ENCODE results near the gene UTP20.
"Not testable (repeated sequence)": the region's sequence is repeated elsewhere in the genome, so short reads cannot be mapped to it uniquely, and the experiment has no call there.

The UTP20 gene

DNA sequence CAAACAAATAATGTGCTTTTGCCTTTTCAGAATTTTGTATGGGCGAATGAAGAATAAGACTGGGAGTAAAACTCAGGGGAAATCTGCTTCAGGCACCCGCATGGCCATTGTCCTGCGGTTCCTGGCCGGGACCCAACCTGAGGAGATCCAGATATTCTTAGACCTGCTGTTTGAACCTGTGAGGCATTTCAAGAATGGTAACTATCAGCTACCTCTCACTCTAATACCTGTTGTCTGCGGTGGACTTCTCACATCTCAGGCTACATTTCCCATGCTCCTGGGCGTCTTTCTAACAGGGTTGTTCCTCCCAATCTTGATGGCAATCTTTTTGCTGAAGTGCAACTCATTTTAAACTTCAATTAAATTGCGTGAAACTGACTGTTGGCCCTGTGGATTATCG, 47.1 kb downstream of the UTP20 start:
- no peak for DNase-seq (ENCODE audit: low read depth in 2 of 2)

DNA sequence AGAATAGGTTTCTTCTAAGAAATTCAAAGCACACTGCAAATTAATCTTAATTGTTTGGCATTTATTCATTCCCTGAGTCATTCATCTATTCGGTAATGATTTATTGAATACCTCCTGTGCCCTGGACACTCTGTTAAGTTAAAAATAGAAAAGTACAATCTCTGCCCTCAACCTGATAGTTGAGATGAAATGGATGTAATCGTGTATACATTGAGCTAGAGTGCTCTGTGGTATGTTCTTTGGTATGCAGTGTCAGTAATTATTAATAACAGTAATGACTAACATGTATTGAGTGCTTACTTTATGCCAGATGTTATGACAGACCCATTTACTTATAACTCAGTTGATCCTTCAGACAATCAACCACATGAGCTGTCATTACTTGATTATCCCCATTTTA, 47.6 kb downstream of the UTP20 start:
- DNase-seq (ENCODE audit: low read depth in 2 of 2), result no peak

DNA sequence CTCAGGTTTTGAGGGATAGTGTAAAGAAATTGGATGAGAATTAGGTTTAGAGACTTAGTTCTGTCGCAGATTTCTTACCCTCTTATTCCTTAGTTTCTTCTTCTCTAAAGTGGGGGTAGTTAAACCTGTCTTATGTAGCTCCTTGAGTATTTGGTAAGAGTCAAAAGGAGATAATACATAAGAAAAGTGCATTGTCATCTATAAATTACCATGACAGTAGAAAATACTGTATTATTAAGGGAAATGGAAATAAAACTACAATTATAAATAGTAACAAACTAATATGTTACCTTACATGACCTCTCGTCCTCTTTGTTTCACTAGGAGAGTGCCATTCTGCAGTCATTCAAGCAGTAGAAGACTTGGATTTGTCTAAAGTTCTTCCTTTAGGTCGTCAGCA, 49.0 kb downstream of the UTP20 start:
- DNase-seq (ENCODE audit: low read depth in 2 of 2), result no peak

DNA sequence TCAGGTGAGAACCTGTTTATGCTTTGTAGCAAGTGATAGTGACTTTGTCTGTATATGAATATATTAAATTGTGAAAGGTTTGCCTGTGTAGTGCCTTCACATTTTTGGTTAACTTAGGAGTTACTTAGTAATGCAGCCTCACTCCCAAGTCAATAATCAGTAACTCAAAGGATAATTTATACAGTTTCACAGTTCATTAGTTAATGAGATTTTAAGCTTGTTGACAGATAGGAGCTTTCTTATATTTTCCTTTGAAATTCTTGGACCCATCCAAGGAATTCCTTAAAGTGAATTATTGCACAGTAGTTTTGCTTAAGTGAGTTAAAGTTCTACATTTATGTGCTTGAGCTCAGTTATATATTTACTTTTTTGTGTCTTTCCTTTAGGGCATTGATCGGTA, 50.7 kb downstream of the UTP20 start:
- DNase-seq (ENCODE audit: low read depth in 2 of 2), result no peak

DNA sequence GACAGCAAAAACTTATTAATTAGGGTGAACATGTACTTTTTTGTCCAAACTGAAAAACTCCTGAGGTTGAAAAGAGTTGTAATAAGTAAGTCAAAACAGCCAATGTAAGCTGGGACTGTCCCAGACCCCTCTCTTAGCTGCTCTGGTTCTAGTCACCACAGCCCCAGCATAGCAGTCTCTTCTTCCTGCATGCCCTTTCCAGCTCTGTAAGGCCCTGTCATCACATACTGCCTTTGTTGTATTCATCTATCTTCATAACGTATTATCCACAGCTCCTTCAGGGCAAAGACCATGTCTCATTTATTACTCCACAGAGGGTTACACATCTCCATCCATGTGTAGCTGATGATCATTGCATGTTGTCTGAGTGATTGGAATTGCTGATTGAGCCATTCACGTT, 56.5 kb downstream of the UTP20 start:
- no peak for DNase-seq (ENCODE audit: low read depth in 2 of 2)

DNA sequence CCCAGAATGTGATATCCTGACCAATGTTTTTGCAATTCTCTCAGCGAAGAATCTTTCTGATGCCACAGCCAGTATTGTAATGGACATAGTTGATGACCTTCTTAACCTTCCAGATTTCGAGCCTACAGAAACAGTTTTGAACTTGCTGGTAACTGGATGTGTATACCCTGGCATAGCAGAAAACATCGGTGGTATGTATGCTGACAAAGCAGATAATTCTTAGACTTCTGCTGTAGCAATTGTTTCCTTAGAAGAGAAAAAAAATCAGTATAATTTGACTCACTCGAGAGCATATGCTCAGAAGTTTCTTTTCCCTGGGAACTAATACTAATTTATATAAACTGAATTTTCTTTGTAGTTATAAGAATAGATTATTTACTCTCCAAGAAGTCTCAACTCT, 58.2 kb downstream of the UTP20 start:
- no peak for DNase-seq (ENCODE audit: low read depth in 2 of 2)

DNA sequence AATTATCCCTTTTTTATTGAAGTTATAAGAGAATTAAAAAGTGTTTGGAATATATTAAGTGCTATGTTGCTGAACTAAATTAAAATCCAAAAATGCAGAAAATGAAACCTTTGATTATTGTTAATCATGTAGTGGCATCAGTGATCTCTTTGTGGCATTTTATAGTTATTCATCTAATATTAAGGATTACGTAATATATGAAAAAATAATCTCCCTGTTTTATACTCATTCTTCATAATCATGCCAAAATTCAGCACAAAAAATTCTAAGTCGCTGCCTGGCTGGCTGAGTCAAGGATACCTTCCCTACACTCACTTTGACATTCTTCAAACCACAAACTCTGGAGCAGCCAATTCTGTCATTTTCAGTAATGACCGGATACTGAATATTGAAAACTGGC, 64.0 kb downstream of the UTP20 start:
- DNase-seq (ENCODE audit: low read depth in 2 of 2), result no peak

DNA sequence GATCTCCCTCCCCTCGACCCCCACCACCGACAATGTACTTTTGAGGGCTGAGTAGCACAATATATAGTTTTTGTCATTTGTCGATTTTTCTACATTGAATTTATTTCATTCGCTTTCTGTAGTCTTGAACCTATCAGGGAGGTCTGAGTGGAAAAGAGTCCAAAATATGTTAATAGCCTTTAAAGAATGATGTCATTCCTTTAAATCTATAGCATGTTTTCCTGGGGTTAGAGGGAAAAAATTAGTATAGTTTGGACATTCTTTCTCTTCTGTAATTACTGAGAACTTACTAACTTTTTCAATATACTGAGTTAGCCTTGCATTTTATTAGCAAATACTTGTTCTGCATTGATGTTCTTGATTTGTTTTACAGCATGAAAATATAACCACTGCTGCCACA, 71.8 kb downstream of the UTP20 start:
- no peak for DNase-seq (ENCODE audit: low read depth in 2 of 2)

DNA sequence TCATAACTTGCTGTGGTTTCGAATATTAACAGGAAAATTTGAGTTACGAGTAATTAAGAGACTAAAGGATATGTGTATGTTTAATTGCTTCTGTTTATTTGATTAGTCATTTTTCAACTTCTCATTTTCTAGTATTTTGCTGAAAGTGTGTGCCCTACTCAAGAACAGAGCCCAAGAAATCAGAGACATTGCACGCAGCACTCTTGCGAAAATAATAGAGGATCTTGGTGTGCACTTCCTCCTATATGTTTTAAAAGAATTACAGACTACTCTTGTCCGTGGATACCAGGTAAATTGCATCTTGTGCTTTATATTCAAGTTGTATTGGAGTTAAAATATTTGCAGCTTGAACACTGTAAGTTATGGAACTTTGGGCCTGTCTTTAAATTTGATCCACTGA, 76.9 kb downstream of the UTP20 start:
- DNase-seq (ENCODE audit: low read depth in 2 of 2), result no peak

DNA sequence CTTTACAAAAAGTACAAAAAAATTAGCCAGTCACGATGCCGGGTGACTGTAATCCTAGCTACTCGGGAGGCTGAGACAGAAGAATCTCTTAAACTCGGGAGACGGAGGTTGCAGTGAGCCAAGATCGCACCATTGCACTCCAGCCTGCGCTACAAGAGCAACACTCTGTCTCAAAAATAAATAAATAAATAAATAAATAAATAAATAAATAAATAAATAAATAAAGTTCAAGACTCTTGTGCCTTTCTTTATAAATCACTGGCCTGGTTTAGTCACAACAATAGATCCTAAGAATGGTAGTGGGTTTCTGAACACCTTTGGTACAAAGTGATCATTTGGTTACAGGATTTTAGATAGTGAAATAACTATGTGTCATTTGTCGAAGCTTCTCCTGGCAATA, 81.5 kb downstream of the UTP20 start:
- no peak for DNase-seq (ENCODE audit: low read depth in 2 of 2)

DNA sequence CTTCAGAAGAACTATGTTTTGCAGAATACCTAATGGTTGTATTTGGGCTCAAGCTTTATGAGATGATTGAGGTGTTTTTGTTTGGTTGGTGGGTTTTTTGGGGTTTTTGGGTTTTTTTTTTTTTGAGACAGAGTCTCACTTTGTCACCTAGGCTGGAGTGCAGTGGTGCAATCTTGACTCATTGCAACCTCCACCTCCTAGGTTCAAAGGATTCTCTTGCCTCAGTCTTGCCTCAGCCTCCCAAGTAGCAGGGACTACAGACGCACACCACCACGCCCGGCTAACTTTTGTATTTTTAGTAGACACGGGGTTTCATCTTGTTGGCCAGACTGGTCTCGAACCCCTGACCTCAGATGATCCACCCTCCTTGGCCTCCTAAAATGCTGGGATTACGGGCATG, 88.1 kb downstream of the UTP20 start:
- DNase-seq (ENCODE audit: low read depth in 2 of 2), result no peak

DNA sequence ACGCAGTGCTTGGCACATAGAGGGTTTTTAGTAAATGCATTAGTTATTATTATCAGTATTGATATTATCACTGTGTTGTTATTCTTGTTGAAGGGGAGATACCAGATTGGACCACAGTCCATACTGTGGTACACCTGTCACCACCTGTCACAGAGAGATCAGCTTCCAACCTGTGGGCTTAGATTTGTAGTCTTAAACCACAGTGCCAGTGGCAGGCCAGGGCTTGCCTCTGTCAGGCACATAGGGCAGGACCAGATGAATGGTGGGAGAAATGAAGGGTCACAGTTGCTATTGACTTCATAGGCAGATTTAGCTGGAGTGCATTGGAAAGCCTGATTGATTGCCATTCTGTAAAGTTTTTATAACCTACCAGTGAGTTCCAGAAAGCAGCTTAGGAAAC, 92.5 kb downstream of the UTP20 start:
- no peak for DNase-seq (ENCODE audit: low read depth in 2 of 2)

DNA sequence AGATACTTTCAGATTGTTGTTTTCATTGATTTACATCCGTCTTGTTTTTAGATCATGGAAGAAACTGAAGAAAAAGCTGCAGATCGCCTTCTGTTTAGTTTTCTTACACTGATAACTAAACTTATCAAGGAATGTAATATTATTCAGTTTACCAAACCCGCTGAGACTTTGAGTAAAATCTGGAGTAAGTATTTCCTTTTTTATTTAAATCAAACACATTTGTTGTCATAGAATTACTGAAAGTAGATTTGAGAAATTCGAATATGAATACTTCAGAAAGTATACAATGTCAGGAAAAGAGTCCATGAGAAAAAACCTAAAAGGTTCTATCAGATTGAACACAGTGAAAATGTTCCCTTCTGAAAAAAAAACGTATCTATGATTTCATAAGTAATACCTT, 95.7 kb downstream of the UTP20 start:
- no peak for DNase-seq (ENCODE audit: low read depth in 2 of 2)

DNA sequence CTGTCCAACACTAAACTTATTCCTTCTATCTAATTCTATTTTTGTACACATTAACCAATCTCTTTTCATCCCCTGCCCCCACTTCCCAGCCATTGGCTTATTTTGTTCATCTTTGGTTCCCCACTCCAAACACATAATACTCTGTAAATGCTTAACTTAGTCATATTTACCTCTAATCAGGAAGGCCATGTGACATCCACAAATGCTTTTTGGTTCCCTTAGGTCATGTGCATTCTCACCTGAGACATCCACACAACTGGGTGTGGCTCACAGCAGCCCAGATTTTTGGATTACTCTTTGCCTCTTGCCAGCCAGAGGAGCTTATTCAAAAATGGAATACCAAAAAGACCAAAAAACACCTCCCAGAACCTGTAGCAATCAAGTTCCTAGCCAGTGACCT, 99.2 kb downstream of the UTP20 start:
- no peak for DNase-seq (ENCODE audit: low read depth in 2 of 2)

DNA sequence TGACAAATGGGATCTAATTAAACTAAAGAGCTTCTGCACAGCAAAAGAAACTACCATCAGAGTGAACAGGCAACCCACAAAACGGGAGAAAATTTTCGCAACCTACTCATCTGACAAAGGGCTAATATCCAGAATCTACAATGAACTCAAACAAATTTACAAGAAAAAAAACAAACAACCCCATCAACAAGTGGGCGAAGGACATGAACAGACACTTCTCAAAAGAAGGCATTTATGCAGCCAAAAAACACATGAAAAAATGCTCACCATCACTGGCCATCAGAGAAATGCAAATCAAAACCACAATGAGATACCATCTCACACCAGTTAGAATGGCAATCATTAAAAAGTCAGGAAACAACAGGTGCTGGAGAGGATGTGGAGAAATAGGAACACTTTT, 111.3 kb downstream of the UTP20 start:
- DNase-seq (ENCODE audit: low read depth in 2 of 2), result not testable (repeated sequence)

DNA sequence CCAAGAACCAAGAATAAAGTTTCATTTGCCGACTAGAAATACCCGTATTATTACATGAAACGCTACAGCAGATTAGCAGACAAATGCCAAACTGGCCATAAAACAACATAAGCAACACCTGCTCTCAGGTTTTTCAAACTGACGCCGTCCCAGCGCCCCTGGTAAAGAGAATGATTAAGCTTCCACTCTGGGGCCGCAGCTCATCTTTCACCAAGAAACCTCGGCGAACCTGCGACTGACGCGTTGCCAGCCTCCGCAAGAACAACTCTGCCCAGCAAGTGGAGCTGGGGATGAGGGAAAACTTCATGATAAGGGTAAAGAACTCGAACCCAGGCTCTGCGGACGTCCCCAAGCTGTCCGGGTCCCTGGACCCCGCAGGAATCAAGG, 127.1 kb downstream of the UTP20 start:
- no peak for DNase-seq (ENCODE audit: low read depth in 2 of 2)

DNA sequence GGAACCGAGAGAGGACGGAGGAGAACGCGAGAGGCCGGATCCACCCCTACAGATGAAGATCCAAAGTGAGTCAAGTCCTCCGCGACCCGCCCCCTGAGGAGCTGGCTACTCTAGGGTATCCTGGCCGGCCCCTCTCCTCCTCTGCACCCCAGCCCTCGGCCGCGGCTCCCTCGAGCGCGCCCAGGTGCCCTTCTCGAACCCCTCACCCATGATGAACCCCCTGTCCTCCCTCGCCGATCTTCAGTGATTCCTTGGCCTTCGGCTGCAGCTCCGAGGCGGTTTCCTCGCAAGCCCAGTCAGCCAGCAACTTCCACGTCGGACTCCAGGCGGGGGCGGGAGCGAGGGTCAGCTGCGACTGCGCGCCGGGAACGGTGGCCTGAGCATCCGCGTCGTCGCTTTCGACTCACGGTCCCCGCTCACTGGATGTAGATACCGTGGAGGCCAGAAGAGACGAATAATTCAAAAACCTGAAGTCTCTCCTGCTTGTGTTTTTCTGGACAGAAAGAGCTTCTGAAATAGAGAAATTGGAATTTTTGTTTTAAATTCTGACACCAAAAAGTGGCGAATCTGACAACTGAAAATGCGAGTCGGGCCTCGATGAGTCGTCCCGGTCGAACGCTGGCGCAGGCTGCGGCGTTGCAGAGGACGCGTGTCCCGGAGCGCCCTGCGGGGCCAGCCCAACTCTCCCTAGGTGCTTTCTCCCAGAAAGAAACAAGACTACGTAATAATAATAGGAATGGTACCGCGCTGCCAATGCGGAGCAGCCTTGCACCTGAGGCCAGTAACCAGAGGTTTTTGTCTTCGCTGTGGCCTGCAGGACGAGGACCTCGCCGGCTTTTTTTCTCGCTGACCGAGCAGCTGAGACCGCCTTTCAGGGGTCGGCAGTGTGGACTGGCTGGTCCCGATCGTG, 127.8 kb downstream of the UTP20 start, which contains the start of gene ARL1:
ARL1 (minus strand) TSS at position 337 of the 910 bp plus-strand sequence; CDS start at position 210, 127 bp downstream.
- peak; percentile 76 to 79 for DNase-seq (ENCODE audit: low read depth in 2 of 2)

DNA sequence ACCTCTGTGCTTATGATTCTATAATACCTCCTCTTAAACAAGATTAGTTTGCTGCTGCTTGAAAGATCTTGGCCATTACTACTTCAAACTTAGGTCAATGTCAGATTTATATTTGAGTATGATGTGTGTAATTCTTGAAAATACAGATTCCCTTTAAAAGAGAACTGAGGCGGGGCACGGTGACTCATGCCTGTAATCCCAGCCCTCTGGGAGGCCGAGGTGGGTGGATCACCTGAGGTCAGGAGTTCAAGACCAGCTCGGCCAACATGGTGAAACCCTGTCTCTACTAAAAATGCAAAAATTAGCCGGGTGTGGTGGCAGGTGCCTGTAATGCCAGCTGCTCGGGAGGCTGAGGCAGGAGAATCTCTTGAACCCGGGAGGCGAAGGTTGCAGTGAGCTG, 130.3 kb downstream of the UTP20 start:
- DNase-seq (ENCODE audit: low read depth in 2 of 2), result not testable (repeated sequence)

DNA sequence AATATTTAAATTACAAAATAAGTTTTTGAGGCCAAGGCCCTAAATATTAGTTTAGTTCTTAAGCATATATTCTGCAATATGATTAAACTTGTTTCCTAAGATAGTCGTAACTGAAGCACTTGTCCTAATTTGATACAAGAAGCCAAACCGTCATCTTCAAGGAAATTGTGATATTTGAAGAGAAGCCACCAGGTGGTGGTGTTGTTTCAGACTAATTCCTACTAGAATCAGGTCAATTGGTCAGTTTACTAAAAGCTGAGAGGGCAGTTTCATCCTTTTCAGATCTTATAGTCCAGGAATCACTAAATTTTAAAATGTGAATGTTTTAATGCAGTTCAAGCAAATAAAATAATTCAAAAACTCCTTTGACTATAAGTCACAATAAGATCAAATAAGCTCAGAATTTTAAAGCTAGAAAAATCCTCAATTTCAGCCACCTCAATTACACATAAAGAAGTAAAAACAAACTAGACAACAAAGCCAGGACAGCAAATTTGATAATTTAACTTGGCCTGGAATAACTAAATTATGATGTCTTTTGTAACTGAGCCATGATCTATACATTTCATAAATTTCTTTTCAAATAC, 134.7 kb downstream of the UTP20 start:
- peak in 1 of 2 experiments; percentile 5 for DNase-seq (ENCODE audit: low read depth in 2 of 2)

DNA sequence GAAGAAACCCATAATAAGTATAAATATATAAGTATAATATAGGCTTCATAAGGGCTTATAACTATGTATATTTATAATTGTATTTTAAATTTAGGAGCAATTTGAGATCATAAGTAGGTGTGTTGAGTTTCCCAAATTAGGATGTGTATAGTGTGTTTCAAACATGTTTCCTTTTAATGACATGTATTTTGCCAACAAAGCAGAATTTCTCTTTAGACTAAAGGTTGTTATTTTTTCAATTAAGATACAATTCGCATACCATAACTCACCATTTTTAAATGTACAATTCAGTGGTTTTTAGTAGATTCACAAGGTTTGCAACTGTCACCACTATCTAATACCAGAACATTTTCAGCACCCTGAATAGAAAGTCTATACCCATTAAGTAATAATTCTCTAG, 135.3 kb downstream of the UTP20 start:
- no peak for DNase-seq (ENCODE audit: low read depth in 2 of 2)

DNA sequence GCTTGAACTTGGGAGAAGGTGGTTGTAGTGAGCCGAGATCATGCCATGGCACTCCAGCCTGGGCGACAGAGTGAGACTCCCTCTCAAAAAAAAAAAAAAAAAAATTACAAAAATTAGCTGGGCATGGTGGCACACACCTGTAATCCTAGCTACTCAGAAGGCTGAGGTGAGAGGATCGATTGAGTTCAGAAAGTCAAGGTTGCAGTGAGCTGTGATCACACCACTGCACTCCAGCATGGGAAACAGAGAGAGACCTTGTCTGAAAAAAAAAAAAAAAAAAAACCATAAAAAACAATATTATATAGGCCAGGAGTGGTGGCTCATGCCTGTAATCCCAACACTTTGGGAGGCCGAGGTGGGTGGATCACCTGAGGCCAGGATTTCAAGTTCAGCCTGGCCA, 142.2 kb downstream of the UTP20 start:
- not testable (repeated sequence) for DNase-seq (ENCODE audit: low read depth in 2 of 2)

DNA sequence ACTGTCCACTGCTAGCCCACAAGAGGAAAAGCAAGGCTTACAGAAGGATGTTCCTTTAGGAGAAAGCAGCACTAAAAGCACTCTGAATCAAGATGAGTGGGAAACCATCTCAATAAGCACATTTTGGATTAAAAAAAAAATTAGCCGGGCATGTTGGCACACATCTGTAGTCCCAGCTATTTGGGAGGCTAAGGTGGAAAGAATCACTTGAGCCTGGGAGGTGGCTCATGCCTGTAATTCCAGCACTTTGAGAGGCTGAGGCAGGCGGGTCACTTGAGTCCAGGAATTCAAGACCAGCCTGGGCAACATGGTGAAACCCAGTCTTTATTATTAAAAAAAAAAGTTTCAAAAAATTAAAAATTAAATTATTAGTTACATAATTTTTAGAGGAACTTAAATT, 144.7 kb downstream of the UTP20 start:
- DNase-seq (ENCODE audit: low read depth in 2 of 2), result no peak

DNA sequence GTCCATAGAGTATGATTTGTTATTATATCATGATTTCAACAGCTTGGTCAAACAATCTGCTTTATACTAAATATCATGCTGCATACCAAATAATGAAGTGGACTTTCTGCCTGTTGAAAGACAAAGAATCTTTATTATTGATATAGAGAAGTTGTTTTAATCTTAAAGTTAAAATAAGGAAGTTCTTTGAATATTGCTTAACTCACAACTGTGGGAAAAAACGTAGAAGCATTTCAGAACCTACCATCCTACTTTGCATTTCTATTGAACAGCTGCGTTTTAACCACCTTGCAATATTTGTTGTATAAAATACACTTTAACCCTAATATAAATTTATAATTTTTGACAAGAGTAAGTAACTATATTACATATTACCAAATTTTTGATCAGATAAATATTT, 150.6 kb downstream of the UTP20 start:
- DNase-seq (ENCODE audit: low read depth in 2 of 2), result no peak

Data from fibroblast of skin of left biceps (primary cell).